A549 (cell line): Measurements from ENCODE around the gene ARID5B.

Source experiments
- BCL3 ChIP-seq: fragments of >200 bp; sonication (Bioruptor Twin); formaldehyde crosslinking; IDR thresholded peaks from 3 replicates; pipeline ENCODE4 v1.6.1; 2016
- CEBPB ChIP-seq, 2 experiments: fragments of >200 bp in 1 of 2; sonication (Bioruptor Twin) in 1 of 2; formaldehyde crosslinking in 1 of 2; IDR thresholded peaks; 2 replicates each; pipeline ENCODE4 v1.6.1; 2012 to 2016
- CTCF ChIP-seq: fragments of >200 bp; sonication (Bioruptor Twin); formaldehyde crosslinking; IDR thresholded peaks from 3 replicates; pipeline ENCODE4 v1.5.1; 2016
- HMGXB4 ChIP-seq: fragments of 250-450 bp; sonication (Bioruptor Pico); IDR thresholded peaks from 2 replicates; pipeline ENCODE4 v1.5.0; 2021; ENCODE audit warnings: mild to moderate bottlenecking, moderate library complexity, borderline replicate concordance
- MAX ChIP-seq: IDR thresholded peaks from 2 replicates; pipeline ENCODE4 v1.6.1; 2012
- POLR2A ChIP-seq: IDR thresholded peaks from 2 replicates; pipeline ENCODE4 v1.6.1; 2012; ENCODE audit warnings: mild to moderate bottlenecking, low read length
- RAD21 ChIP-seq, 2 experiments: fragments of >200 bp in 1 of 2; sonication (Bioruptor Twin) in 1 of 2; formaldehyde crosslinking in 1 of 2; IDR thresholded peaks in 1 of 2; conservative IDR thresholded peaks in 1 of 2; 2 replicates in 1 of 2; 3 replicates in 1 of 2; pipeline ENCODE4 v1.6.1; 2012 to 2018; ENCODE audit warnings: inconsistent platforms in 1 of 2
- RARB ChIP-seq: fragments of 250-450 bp; sonication (Bioruptor Pico); IDR thresholded peaks from 2 replicates; pipeline ENCODE4 v1.8.0; 2021; ENCODE audit warnings: mild to moderate bottlenecking, moderate library complexity
- USF2 ChIP-seq: fragments of 450-650 bp; IDR thresholded peaks from 2 replicates; pipeline ENCODE4 v1.6.1; 2014; ENCODE audit warnings: antibody characterized with exemption

- TF ChIP-seq RAD21 (conservative IDR thresholded peaks at IDR 0.05 in 1 of 2, IDR thresholded peaks at IDR 0.05 in 1 of 2) = no peak
- no peak for TF ChIP-seq USF2
- no peak for TF ChIP-seq CTCF
- TF ChIP-seq RARB (CRISPR knock-in tag) = no peak
- TF ChIP-seq CEBPB (IDR thresholded peaks at IDR 0.05) = no peak
- TF ChIP-seq BCL3 = no peak
- no peak for TF ChIP-seq POLR2A
- TF ChIP-seq MAX = no peak
- TF ChIP-seq HMGXB4 = no peak
Observed at GRCh38 chr10:62082271-62082656, 180.8 kb downstream of the ARID5B start.
